ENCODE results near the gene NUP210L. TPM values are rescaled to one million over a fixed set of nuclear protein-coding genes. Genes with fewer than 3 reads are reported as not detected.

NUP210L gene
- total and polyA plus RNA-seq, 4 donors: 0.08 TPM; not detected in 3

DNA sequence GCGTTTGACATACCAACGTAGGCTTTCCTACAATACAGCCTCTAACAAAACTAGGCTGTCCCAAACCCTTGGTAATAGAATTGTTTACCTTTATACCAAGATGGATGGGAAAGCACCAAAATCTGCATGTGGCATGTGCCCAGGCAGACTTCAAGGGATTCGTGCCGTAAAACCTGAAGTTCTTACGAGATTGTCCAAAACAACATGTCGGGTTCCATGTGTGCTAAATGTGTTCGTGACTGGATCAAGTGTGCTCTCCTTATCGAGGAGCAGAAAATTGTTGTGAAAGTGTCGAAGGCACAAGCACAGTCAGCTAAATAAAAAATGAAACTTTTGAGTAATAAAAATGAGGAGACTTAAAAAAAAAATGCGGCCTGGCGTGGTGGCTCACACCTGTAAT, 159.2 kb downstream of the NUP210L start:
- H3K27me3 ChIP-seq (ENCODE audit: control insufficient read depth in 4 of 4, insufficient read depth in 4 of 4, low read length in 3 of 4): no peaks in the 10 kb centered on the region
- TF ChIP-seq YY1 (IDR thresholded peaks at IDR 0.05) (no peak), HNF4A (conservative IDR thresholded peaks at IDR 0.05) (no peak), FOXA1 (IDR thresholded peaks at IDR 0.05) (no peak), RAD21 (IDR thresholded peaks at IDR 0.05) (no peak), NR2F2 (IDR thresholded peaks at IDR 0.05) (no peak), EGR1 (IDR thresholded peaks at IDR 0.05; ENCODE audit: low read depth in 2 of 2) (no peak), HNF4G (IDR thresholded peaks at IDR 0.05) (no peak), TAF1 (conservative IDR thresholded peaks at IDR 0.05) (no peak), JUND (IDR thresholded peaks at IDR 0.05) (no peak), GABPA (IDR thresholded peaks at IDR 0.05 in 1 of 2, conservative IDR thresholded peaks at IDR 0.05 in 1 of 2) (no peak), FOXA2 (IDR thresholded peaks at IDR 0.05) (no peak)
- TF ChIP-seq, protein P1, sequence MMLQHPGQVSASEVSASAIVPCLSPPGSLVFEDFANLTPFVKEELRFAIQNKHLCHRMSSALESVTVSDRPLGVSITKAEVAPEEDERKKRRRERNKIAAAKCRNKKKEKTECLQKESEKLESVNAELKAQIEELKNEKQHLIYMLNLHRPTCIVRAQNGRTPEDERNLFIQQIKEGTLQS (IDR thresholded peaks at IDR 0.05): no peak
- TF ChIP-seq, protein P2, sequence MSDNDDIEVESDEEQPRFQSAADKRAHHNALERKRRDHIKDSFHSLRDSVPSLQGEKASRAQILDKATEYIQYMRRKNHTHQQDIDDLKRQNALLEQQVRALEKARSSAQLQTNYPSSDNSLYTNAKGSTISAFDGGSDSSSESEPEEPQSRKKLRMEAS (IDR thresholded peaks at IDR 0.05): no peak
- TF ChIP-seq, protein P3, sequence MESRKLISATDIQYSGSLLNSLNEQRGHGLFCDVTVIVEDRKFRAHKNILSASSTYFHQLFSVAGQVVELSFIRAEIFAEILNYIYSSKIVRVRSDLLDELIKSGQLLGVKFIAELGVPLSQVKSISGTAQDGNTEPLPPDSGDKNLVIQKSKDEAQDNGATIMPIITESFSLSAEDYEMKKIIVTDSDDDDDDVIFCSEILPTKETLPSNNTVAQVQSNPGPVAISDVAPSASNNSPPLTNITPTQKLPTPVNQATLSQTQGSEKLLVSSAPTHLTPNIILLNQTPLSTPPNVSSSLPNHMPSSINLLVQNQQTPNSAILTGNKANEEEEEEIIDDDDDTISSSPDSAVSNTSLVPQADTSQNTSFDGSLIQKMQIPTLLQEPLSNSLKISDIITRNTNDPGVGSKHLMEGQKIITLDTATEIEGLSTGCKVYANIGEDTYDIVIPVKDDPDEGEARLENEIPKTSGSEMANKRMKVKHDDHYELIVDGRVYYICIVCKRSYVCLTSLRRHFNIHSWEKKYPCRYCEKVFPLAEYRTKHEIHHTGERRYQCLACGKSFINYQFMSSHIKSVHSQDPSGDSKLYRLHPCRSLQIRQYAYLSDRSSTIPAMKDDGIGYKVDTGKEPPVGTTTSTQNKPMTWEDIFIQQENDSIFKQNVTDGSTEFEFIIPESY (IDR thresholded peaks at IDR 0.05): no peak
- no peak for DNase-seq (ENCODE audit: low spot score)
- H3K4me3 ChIP-seq (ENCODE audit: low read depth in 1 of 3, low read length in 3 of 3): no peak overlapping the region
- no peak overlapping the region for H3K9ac ChIP-seq (ENCODE audit: low read depth in 1 of 2, low read length in 2 of 2)
- WGBS: 97% methylated on average over 11 of the region's 11 CpGs
- H3K27ac ChIP-seq (ENCODE audit: low read depth in 1 of 2, low read length in 2 of 2): no peak overlapping the region
- H3K36me3 ChIP-seq (ENCODE audit: control insufficient read depth in 4 of 4, insufficient read depth in 3 of 4, low read depth in 1 of 4, low read length in 3 of 4): peaks cover 2 to 25% (median 19%) of the 10 kb centered on the region in 4 donors
- H3K9me3 ChIP-seq (ENCODE audit: control insufficient read depth in 4 of 4, low read length in 3 of 4): no peaks in the 10 kb centered on the region
- H3K4me1 ChIP-seq (ENCODE audit: control insufficient read depth in 4 of 4, insufficient read depth in 4 of 4, low read length in 3 of 4): peaks cover 1 to 22% (median 14%) of the 10 kb centered on the region in 4 donors

DNA sequence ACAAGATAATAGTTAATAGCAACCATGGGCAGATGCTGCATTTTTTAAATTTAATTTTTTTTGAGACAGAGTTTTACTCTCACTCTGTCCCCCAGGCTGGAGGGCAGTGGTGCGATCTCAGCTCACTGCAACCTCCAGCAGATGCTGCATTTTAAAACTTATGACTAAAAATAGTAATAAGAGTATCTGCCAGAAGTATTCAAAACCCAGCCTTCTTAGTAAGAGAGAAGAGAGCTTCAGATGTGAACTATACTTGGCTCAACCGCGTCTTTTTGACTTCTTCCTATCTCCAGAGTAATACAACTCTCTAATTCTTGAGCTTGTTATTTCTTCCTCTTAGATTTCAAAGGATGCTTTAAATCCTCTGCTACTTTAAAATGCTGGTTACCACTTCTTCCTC, 159.7 kb downstream of the NUP210L start:
- no peaks in the 10 kb centered on the region for H3K27me3 ChIP-seq (ENCODE audit: control insufficient read depth in 4 of 4, insufficient read depth in 4 of 4, low read length in 3 of 4)
- TF ChIP-seq TAF1 (conservative IDR thresholded peaks at IDR 0.05): no peak
- TF ChIP-seq HNF4G (IDR thresholded peaks at IDR 0.05): no peak
- TF ChIP-seq, protein P1 (IDR thresholded peaks at IDR 0.05): no peak
- TF ChIP-seq, protein P4, sequence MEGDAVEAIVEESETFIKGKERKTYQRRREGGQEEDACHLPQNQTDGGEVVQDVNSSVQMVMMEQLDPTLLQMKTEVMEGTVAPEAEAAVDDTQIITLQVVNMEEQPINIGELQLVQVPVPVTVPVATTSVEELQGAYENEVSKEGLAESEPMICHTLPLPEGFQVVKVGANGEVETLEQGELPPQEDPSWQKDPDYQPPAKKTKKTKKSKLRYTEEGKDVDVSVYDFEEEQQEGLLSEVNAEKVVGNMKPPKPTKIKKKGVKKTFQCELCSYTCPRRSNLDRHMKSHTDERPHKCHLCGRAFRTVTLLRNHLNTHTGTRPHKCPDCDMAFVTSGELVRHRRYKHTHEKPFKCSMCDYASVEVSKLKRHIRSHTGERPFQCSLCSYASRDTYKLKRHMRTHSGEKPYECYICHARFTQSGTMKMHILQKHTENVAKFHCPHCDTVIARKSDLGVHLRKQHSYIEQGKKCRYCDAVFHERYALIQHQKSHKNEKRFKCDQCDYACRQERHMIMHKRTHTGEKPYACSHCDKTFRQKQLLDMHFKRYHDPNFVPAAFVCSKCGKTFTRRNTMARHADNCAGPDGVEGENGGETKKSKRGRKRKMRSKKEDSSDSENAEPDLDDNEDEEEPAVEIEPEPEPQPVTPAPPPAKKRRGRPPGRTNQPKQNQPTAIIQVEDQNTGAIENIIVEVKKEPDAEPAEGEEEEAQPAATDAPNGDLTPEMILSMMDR (IDR thresholded peaks at IDR 0.05; ENCODE audit: low read depth, low read length, missing input control): no peak
- no peak for TF ChIP-seq HNF4A (conservative IDR thresholded peaks at IDR 0.05)
- TF ChIP-seq JUND (IDR thresholded peaks at IDR 0.05): no peak
- TF ChIP-seq RAD21 (IDR thresholded peaks at IDR 0.05): no peak
- TF ChIP-seq GABPA (IDR thresholded peaks at IDR 0.05 in 1 of 2, conservative IDR thresholded peaks at IDR 0.05 in 1 of 2): no peak
- TF ChIP-seq, protein P2 (IDR thresholded peaks at IDR 0.05): no peak
- no peak for TF ChIP-seq NR2F2 (IDR thresholded peaks at IDR 0.05)
- TF ChIP-seq, protein P5, sequence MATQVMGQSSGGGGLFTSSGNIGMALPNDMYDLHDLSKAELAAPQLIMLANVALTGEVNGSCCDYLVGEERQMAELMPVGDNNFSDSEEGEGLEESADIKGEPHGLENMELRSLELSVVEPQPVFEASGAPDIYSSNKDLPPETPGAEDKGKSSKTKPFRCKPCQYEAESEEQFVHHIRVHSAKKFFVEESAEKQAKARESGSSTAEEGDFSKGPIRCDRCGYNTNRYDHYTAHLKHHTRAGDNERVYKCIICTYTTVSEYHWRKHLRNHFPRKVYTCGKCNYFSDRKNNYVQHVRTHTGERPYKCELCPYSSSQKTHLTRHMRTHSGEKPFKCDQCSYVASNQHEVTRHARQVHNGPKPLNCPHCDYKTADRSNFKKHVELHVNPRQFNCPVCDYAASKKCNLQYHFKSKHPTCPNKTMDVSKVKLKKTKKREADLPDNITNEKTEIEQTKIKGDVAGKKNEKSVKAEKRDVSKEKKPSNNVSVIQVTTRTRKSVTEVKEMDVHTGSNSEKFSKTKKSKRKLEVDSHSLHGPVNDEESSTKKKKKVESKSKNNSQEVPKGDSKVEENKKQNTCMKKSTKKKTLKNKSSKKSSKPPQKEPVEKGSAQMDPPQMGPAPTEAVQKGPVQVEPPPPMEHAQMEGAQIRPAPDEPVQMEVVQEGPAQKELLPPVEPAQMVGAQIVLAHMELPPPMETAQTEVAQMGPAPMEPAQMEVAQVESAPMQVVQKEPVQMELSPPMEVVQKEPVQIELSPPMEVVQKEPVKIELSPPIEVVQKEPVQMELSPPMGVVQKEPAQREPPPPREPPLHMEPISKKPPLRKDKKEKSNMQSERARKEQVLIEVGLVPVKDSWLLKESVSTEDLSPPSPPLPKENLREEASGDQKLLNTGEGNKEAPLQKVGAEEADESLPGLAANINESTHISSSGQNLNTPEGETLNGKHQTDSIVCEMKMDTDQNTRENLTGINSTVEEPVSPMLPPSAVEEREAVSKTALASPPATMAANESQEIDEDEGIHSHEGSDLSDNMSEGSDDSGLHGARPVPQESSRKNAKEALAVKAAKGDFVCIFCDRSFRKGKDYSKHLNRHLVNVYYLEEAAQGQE (IDR thresholded peaks at IDR 0.05): no peak
- TF ChIP-seq YY1 (IDR thresholded peaks at IDR 0.05): no peak
- TF ChIP-seq EGR1 (IDR thresholded peaks at IDR 0.05; ENCODE audit: low read depth in 2 of 2): no peak
- no peak for TF ChIP-seq RXRA (IDR thresholded peaks at IDR 0.05)
- TF ChIP-seq FOXA1 (IDR thresholded peaks at IDR 0.05): no peak
- no peak for TF ChIP-seq FOXA2 (IDR thresholded peaks at IDR 0.05)
- H3K27ac ChIP-seq (ENCODE audit: low read depth in 1 of 2, low read length in 2 of 2): no peak overlapping the region
- no peak overlapping the region for H3K9ac ChIP-seq (ENCODE audit: low read depth in 1 of 2, low read length in 2 of 2)
- no peak overlapping the region for H3K4me3 ChIP-seq (ENCODE audit: low read depth in 1 of 3, low read length in 3 of 3)
- peaks cover 1 to 22% (median 14%) of the 10 kb centered on the region in 4 donors for H3K4me1 ChIP-seq (ENCODE audit: control insufficient read depth in 4 of 4, insufficient read depth in 4 of 4, low read length in 3 of 4)
- peaks cover 2 to 25% (median 19%) of the 10 kb centered on the region in 4 donors for H3K36me3 ChIP-seq (ENCODE audit: control insufficient read depth in 4 of 4, insufficient read depth in 3 of 4, low read depth in 1 of 4, low read length in 3 of 4)
- no peaks in the 10 kb centered on the region for H3K9me3 ChIP-seq (ENCODE audit: control insufficient read depth in 4 of 4, low read length in 3 of 4)
- WGBS: 90% methylated on average over 3 of the region's 3 CpGs
- no peak for DNase-seq (ENCODE audit: low spot score)

Measured in liver (tissue), 9 donors.